Loucy (cell line): ENCODE results near the gene ADGRD2.

Source experiments
- CTCF ChIP-seq: fragments of 200-600 bp; sonication (generic); conservative IDR thresholded peaks from 2 replicates; pipeline ENCODE4 v1.5.1; 2014; ENCODE audit warnings: mild to moderate bottlenecking, antibody characterized with exemption, low read length
- EZH2phosphoT487 ChIP-seq: fragments of 200-600 bp; IDR thresholded peaks from 2 replicates; pipeline ENCODE4 v1.6.1; 2018; ENCODE audit warnings: antibody characterized with exemption, mild to moderate bottlenecking, moderate library complexity, borderline replicate concordance

- TF ChIP-seq CTCF (no peak), EZH2phosphoT487 (no peak)
These were observed 45.1 kb downstream of the ADGRD2 start for GRCh38 chr9:124495126-124496074.
